K562 (cell line): Measurements from ENCODE around the gene SP140L. TPM values are rescaled to one million over a fixed set of nuclear protein-coding genes. Genes with fewer than 3 reads are reported as not detected.

Experiments
- ETV5 ChIP-seq: sonication (generic); formaldehyde crosslinking; IDR thresholded peaks from 2 replicates; pipeline ENCODE4 v1.4.0; 2020; ENCODE audit warnings: low read depth, mild to moderate bottlenecking, missing genetic modification reagents
- EWSR1 ChIP-seq: fragments of 450-650 bp; IDR thresholded peaks from 2 replicates; pipeline ENCODE4 v1.6.1; 2018; ENCODE audit warnings: borderline replicate concordance, mild to moderate bottlenecking, low read depth, moderate library complexity; ENCODE audit not compliant: partially characterized antibody
- HDAC8 ChIP-seq: fragments of 450-650 bp; IDR thresholded peaks from 2 replicates; pipeline ENCODE4 v1.6.1; 2016; ENCODE audit warnings: mild to moderate bottlenecking, missing genetic modification characterization, moderate library complexity, missing compliant biosample characterization
- MNT ChIP-seq, 2 experiments: fragments of 450-650 bp; conservative IDR thresholded peaks; 2 replicates each; pipeline ENCODE4 v1.6.1; 2017; ENCODE audit warnings: mild to moderate bottlenecking in 2 of 2, moderate library complexity in 2 of 2
- NKRF ChIP-seq: fragments of 450-650 bp; IDR thresholded peaks from 2 replicates; pipeline ENCODE4 v1.6.1; 2016; ENCODE audit warnings: borderline replicate concordance
- PRDM10 ChIP-seq: fragments of 450-650 bp; IDR thresholded peaks from 2 replicates; pipeline ENCODE4 v1.6.1; 2018; ENCODE audit not compliant: partially characterized antibody
- RBBP5 ChIP-seq: fragments of 200-600 bp; sonication (generic); IDR thresholded peaks from 2 replicates; pipeline ENCODE4 v1.6.1; 2012; ENCODE audit warnings: borderline replicate concordance, mild to moderate bottlenecking, low read length, control low read depth, inconsistent platforms; ENCODE audit not compliant: insufficient read depth, poor library complexity, severe bottlenecking
- RREB1 ChIP-seq: fragments of 250-450 bp; sonication (Bioruptor Pico); IDR thresholded peaks from 2 replicates; pipeline ENCODE4 v1.4.0; 2020
- SAP30 ChIP-seq: fragments of 200-600 bp; sonication (generic); IDR thresholded peaks from 2 replicates; pipeline ENCODE4 v1.6.1; 2012; ENCODE audit warnings: borderline replicate concordance, low read depth, mild to moderate bottlenecking, moderate library complexity, low read length, control low read depth, inconsistent platforms; ENCODE audit not compliant: insufficient read depth, poor library complexity, severe bottlenecking
- TBP ChIP-seq: optimal IDR thresholded peaks from 2 replicates; pipeline ENCODE3; 2011; ENCODE audit warnings: low read depth, low read length, improper control_type of control experiment
- ZNF766 ChIP-seq: fragments of 200-800 bp; sonication (Bioruptor generic); conservative IDR thresholded peaks from 2 replicates; pipeline ENCODE4 v1.6.1; 2016; ENCODE audit warnings: missing genetic modification characterization, missing compliant biosample characterization
- polyA plus RNA-seq, 8 experiments: library from polyadenylated mRNA; depleted of rRNA in 4 of 8; stranded (reverse) in 5 of 8; unstranded in 3 of 8; fragments of >200 nt; fragmentation: Nextera tagmentation in 2 of 8; fragmentation: Illumina TruSeq in 1 of 8; extraction: Ambion mirVana in 2 of 8; extraction: Trizol in 1 of 8; gene quantifications; 2 replicates each; pipeline versions ENCODE4 v1.2.1 to v1.2.3, GENCODE V29; 2011 to 2014; ENCODE audit warnings: inconsistent platforms in 1 of 8, missing spikeins in 1 of 8
- total RNA-seq, 7 experiments: library from RNA; depleted of rRNA in 6 of 7; stranded (reverse); fragments of >200 nt in 6 of 7; fragmentation: Illumina TruSeq in 2 of 7; extraction: Trizol in 2 of 7; gene quantifications; 2 replicates each; pipeline versions ENCODE4 v1.2.1 to v1.2.3, GENCODE V29; 2011 to 2021; ENCODE audit warnings: low replicate concordance in 1 of 7

SP140L gene
- total and polyA plus RNA-seq, 9 of the 15 experiments (the other 6 are each of a cell fraction or from before 2014, with no cell fraction given), result 4.0 to 15.5 (median 11.3) TPM

- TF ChIP-seq PRDM10 (no peak), MNT (conservative IDR thresholded peaks at IDR 0.05) (peak; percentile 74 to 86), SAP30 (no peak), RREB1 (CRISPR knock-in tag) (no peak), NKRF (peak; percentile 66; the same call in 1 of the 2 replicates), EWSR1 (no peak), ZNF766 (no peak), HDAC8 (tag) (no peak), RBBP5 (peak; percentile 59), ETV5 (CRISPR knock-in tag) (no peak), TBP (peak; percentile 50)
Observed at GRCh38 chr2:230416061-230416721, 89.2 kb downstream of the SP140L start, which contains the start of gene SP100 (continued).
